ENCODE measurements around the gene CLCN6. TPM values are rescaled to one million over a fixed set of nuclear protein-coding genes. Genes with fewer than 3 reads are reported as not detected.
"Not testable (repeated sequence)": the region's sequence is repeated elsewhere in the genome, so short reads cannot be mapped to it uniquely, and the experiment has no call there.

Gene CLCN6
- total RNA-seq, 1 experiment from 2014 or later = 6.1 TPM

GRCh38 chr1:11802973-11803885 is 2.8 kb upstream of the CLCN6 start:
- Histone ChIP-seq H3K4me3 (no peak overlapping the region), H3K27me3 (no peaks in the 10 kb centered on the region), H3K9me3 (no peaks in the 10 kb centered on the region), H3K36me3 (peaks cover 10% of the 10 kb centered on the region)
- peak; percentile 77 for DNase-seq

GRCh38 chr1:11803924-11804665 is 1.9 kb upstream of the CLCN6 start:
- not testable (repeated sequence) for H3K4me3 ChIP-seq, H3K9me3 ChIP-seq, DNase-seq, H3K27me3 ChIP-seq
- peaks cover 15% of the 10 kb centered on the region for H3K36me3 ChIP-seq

DNA sequence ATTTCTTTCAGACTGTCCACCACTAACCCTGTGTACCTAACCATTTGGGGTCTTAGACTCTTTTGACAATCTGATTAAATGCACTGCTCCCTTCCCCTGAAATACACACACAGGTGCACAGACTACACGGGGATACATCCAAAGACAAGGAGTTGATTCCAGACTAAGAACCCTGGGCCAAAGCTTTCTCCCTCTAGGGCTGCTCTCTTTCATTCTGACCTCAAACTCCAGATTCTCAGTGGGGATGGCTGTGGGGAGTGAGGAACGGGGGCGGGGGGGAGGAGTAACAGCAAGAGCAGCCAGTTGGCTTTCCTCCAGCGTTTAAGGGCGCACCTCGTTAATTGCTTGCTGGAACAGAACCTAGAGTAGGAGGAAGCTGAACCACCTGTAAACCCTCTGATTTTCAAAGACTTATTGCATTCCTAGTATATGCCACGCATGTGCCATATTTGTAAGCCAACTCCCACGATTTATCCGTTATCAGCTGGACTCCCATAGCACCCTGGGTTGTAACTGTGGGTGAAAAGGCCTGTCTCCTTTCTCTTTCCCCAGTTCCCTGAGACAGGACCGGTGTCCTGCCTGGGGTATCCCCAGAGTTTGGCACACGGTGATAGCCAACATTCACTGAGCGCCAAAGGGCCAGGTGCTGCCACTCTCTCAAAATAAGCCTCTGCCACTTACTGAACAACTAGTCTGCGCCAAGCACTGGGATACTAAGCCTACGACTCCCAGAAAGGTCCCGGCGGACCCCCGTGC is 1.1 kb upstream of the CLCN6 start:
- no peaks in the 10 kb centered on the region for H3K27me3 ChIP-seq
- peak overlapping the region; percentile 83 for H3K4me3 ChIP-seq
- peaks cover 21% of the 10 kb centered on the region for H3K36me3 ChIP-seq
- H3K9me3 ChIP-seq = no peaks in the 10 kb centered on the region
- peak; percentile 38 for DNase-seq

GRCh38 chr1:11806307-11806936 is 431 bp downstream of the CLCN6 start:
- peak overlapping the region; percentile 83 for H3K4me3 ChIP-seq
- no peaks in the 10 kb centered on the region for H3K9me3 ChIP-seq
- no peak for DNase-seq
- no peaks in the 10 kb centered on the region for H3K27me3 ChIP-seq
- peaks cover 24% of the 10 kb centered on the region for H3K36me3 ChIP-seq

DNA sequence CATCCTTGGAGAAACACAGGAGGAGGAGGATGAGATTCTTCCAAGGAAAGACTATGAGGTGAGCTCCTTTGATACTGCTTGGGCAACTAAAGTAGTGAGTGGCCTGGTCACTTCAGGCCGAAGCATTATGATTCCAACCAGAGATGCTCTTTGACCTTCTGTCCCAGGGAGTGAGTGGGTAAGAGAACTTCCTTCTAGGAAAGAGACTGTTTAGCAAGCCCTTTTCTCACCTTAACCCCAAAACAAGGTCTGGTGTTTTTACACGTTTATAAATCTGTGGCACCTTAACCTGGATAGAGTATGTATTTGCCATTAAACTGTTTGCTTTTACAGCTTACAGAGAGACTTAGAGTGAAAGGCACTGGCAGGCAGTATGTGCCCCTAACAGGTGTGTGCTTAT is 1.1 kb downstream of the CLCN6 start:
- peaks cover 24% of the 10 kb centered on the region for H3K36me3 ChIP-seq
- H3K4me3 ChIP-seq = peak overlapping the region; percentile 83
- DNase-seq = no peak
- H3K9me3 ChIP-seq = no peaks in the 10 kb centered on the region
- no peaks in the 10 kb centered on the region for H3K27me3 ChIP-seq

GRCh38 chr1:11813021-11813420 is 7.0 kb downstream of the CLCN6 start:
- no peak for DNase-seq
- no peaks in the 10 kb centered on the region for H3K9me3 ChIP-seq
- H3K27me3 ChIP-seq = no peaks in the 10 kb centered on the region
- H3K4me3 ChIP-seq = no peak overlapping the region
- peaks cover 31% of the 10 kb centered on the region for H3K36me3 ChIP-seq

GRCh38 chr1:11817192-11817591 is 11.2 kb downstream of the CLCN6 start:
- no peak for DNase-seq

DNA sequence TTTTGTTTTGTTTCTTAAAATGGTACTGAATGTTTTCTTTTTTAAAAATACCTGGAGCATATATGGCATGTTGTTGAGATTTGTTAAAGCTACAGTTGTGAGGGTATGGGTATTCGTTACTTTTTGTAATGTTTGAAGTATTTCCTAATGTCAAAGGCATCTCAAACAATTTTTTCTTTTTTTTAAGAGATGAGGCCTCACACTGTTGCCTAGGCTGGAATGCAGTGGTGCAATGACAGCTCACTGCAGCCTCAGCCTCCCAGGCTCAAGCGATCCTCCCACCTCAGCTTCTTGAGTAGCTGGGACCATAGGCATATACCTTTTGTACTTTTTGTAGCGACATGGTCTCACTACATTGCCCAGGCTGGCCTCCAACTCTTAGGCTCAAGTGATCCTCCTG is 16.1 kb downstream of the CLCN6 start:
- Histone ChIP-seq H3K9me3 (no peaks in the 10 kb centered on the region), H3K36me3 (peaks cover 29% of the 10 kb centered on the region), H3K4me3 (no peak overlapping the region), H3K27me3 (no peaks in the 10 kb centered on the region)
- no peak for DNase-seq

More at GRCh38 chr1:11817192-11817591, 11.2 kb downstream of the CLCN6 start:
- Histone ChIP-seq H3K4me3 (no peak overlapping the region), H3K27me3 (no peaks in the 10 kb centered on the region), H3K36me3 (peaks cover 38% of the 10 kb centered on the region), H3K9me3 (no peaks in the 10 kb centered on the region)

DNA sequence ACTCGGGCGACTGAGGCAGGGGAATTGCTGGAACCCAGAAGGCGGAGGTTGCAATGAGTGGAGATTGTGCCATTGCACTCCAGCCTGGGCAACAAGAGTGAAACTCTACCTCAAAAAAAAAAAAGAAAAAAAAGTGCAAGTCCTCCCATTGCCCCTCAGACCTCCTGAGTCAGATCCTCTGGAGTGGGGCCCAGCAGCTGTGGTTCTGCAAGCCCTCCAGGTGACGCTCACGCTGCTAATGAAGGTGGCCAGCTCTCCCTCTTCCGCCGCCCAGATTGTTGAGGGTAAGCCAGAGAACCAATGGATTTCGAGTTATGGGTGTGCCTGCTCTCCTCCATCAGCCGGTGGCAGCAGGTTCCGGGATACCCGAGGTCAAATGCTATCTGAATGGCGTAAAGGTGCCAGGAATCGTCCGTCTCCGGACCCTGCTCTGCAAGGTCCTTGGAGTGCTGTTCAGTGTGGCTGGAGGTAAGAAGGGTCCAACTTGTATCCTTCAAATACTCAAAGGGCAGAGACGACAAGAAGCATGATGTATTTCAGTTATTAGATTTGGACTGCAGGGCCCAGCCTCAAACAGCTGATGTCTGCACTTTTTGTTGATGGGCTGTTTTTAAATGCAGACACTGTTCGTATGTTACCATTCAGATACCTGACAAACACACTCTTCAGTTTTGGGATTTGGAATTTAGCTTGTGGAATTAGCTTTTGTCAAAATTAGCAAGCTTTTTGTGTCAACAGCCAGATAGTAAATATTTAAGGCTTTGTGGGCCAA is 17.6 kb downstream of the CLCN6 start:
- H3K9me3 ChIP-seq = no peaks in the 10 kb centered on the region
- no peak for DNase-seq
- H3K4me3 ChIP-seq = no peak overlapping the region
- H3K36me3 ChIP-seq = peaks cover 22% of the 10 kb centered on the region
- no peaks in the 10 kb centered on the region for H3K27me3 ChIP-seq

DNA sequence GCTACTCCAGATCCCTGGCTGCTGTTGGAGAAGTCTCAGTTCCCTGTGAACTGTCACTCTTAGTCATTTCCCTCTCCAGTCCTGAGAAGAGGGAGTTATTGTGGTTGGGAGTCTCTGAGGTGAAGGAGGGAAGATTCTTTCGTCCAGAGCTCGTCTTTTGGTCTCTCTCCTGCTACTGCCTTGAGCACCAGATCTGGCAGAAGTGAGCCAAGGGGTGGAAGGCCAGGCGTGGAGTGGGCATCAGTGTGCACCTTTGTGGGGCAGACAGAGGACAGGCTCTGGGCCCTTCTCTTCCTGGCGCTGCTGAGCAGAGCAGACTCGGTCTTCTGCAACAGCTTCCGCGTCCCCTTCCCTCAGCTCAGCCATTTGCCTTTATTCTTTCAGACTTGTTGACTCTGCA is 19.1 kb downstream of the CLCN6 start:
- H3K9me3 ChIP-seq = no peaks in the 10 kb centered on the region
- peaks cover 22% of the 10 kb centered on the region for H3K36me3 ChIP-seq
- no peaks in the 10 kb centered on the region for H3K27me3 ChIP-seq
- no peak for DNase-seq
- no peak overlapping the region for H3K4me3 ChIP-seq

GRCh38 chr1:11826946-11827345 is 21.0 kb downstream of the CLCN6 start:
- Histone ChIP-seq H3K27me3 (no peaks in the 10 kb centered on the region), H3K36me3 (peaks cover 21% of the 10 kb centered on the region), H3K9me3 (no peaks in the 10 kb centered on the region), H3K4me3 (no peak overlapping the region)
- DNase-seq = no peak

DNA sequence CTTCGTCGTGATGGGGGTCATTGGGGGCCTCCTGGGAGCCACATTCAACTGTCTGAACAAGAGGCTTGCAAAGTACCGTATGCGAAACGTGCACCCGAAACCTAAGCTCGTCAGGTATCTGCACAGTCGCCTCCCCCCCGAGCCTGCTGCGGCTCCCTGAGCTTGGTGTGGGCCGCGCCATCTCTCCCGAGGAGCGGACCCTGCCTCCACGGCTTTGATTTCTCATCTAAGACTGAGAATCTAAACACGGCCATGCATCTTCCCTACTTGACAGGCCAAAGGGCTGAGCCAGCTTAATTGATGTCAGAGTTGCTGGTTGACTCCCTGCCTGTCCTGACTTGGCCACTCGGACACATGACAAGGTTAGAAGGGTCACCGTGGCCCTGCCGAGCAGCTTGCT is 22.5 kb downstream of the CLCN6 start:
- no peaks in the 10 kb centered on the region for H3K9me3 ChIP-seq
- no peak overlapping the region for H3K4me3 ChIP-seq
- no peaks in the 10 kb centered on the region for H3K27me3 ChIP-seq
- H3K36me3 ChIP-seq = peaks cover 23% of the 10 kb centered on the region
- DNase-seq = no peak

- Histone ChIP-seq H3K9me3 (no peaks in the 10 kb centered on the region), H3K27me3 (no peaks in the 10 kb centered on the region), H3K4me3 (no peak overlapping the region), H3K36me3 (peaks cover 26% of the 10 kb centered on the region)
- DNase-seq = no peak
Observed at GRCh38 chr1:11831945-11832725, 26.1 kb downstream of the CLCN6 start.

- Histone ChIP-seq H3K36me3 (peaks cover 28% of the 10 kb centered on the region), H3K9me3 (no peaks in the 10 kb centered on the region), H3K4me3 (no peak overlapping the region), H3K27me3 (no peaks in the 10 kb centered on the region)
- DNase-seq = no peak
Observed at GRCh38 chr1:11833497-11833896, 27.5 kb downstream of the CLCN6 start.

GRCh38 chr1:11833900-11834299 is 27.9 kb downstream of the CLCN6 start:
- Histone ChIP-seq H3K4me3 (no peak overlapping the region), H3K9me3 (no peaks in the 10 kb centered on the region), H3K36me3 (peaks cover 28% of the 10 kb centered on the region), H3K27me3 (no peaks in the 10 kb centered on the region)
- no peak for DNase-seq

Measured in MG63 (cell line).